ENCODE data around the gene POLD1. TPM values are rescaled to one million over a fixed set of nuclear protein-coding genes. Genes with fewer than 3 reads are reported as not detected.
A peak's percentile ranks its signal among the peaks of the same experiment; 100 is the strongest.

POLD1 gene
- total RNA-seq, 1 donor from 2014 or later = 7.8 TPM

GRCh38 chr19:50413531-50413930, 29.4 kb downstream of the POLD1 start:
- no peak for ATAC-seq (ENCODE audit: poor library complexity)
- no peak for DNase-seq
- intact Hi-C loops (cut with DNase I) = loop anchor here (5.0 kb wide), 1 partner anchor 46 kb away; the partner anchor contains the start of gene NAPSA

- ATAC-seq (ENCODE audit: poor library complexity) (peak; percentile 86), DNase-seq (peak; percentile 88)
- intact Hi-C loops (cut with DNase I) = loop anchor here (5.0 kb wide), 1 partner anchor 48 kb away; the partner anchor contains the start of gene NAPSA
Measured at GRCh38 chr19:50414864-50415660, 30.9 kb downstream of the POLD1 start.

- peak; percentile 28 for ATAC-seq (ENCODE audit: poor library complexity)
- peak; percentile 59 for DNase-seq
- intact Hi-C loops (cut with DNase I) = no loop called here
Measured at GRCh38 chr19:50415661-50416033, 31.5 kb downstream of the POLD1 start.

- ATAC-seq (ENCODE audit: poor library complexity) (no peak), DNase-seq (no peak)
- intact Hi-C loops (cut with DNase I) = no loop called here
Measured at GRCh38 chr19:50416034-50416977, 32.2 kb downstream of the POLD1 start.

GRCh38 chr19:50417111-50418081, 33.2 kb downstream of the POLD1 start:
- ATAC-seq (ENCODE audit: poor library complexity) = no peak
- intact Hi-C loops (cut with DNase I) = no loop called here
- DNase-seq = no peak

GRCh38 chr19:50418176-50419021, 34.3 kb downstream of the POLD1 start, which contains the start of gene SPIB:
Gene SPIB (plus strand): TSS chr19:50418938. CDS start chr19:50418963, 25 bp downstream.
- ATAC-seq (ENCODE audit: poor library complexity) (no peak), DNase-seq (no peak)
- intact Hi-C loops (cut with DNase I) = no loop called here

- ATAC-seq (ENCODE audit: poor library complexity) = no peak
- intact Hi-C loops (cut with DNase I) = no loop called here
- no peak for DNase-seq
Measured at GRCh38 chr19:50419022-50419579, 35.0 kb downstream of the POLD1 start.

GRCh38 chr19:50419580-50420035, 35.5 kb downstream of the POLD1 start:
- intact Hi-C loops (cut with DNase I) = no loop called here
- DNase-seq (no peak), ATAC-seq (ENCODE audit: poor library complexity) (no peak)

- intact Hi-C loops (cut with DNase I) = no loop called here
- ATAC-seq (ENCODE audit: poor library complexity) (no peak), DNase-seq (no peak)
Measured at GRCh38 chr19:50420127-50420526, 36.0 kb downstream of the POLD1 start.

GRCh38 chr19:50420808-50421207, 36.7 kb downstream of the POLD1 start:
- intact Hi-C loops (cut with DNase I) = no loop called here
- DNase-seq (no peak), ATAC-seq (ENCODE audit: poor library complexity) (no peak)

GRCh38 chr19:50422397-50423278, 38.5 kb downstream of the POLD1 start:
- intact Hi-C loops (cut with DNase I) = no loop called here
- no peak for DNase-seq
- no peak for ATAC-seq (ENCODE audit: poor library complexity)

GRCh38 chr19:50423279-50424113, 39.3 kb downstream of the POLD1 start:
- intact Hi-C loops (cut with DNase I) = no loop called here
- no peak for ATAC-seq (ENCODE audit: poor library complexity)
- DNase-seq = no peak

GRCh38 chr19:50425581-50425980, 41.4 kb downstream of the POLD1 start:
- no peak for DNase-seq
- intact Hi-C loops (cut with DNase I) = no loop called here
- ATAC-seq (ENCODE audit: poor library complexity) = no peak

GRCh38 chr19:50427318-50427925, 43.3 kb downstream of the POLD1 start:
- ATAC-seq (ENCODE audit: poor library complexity) = no peak
- no peak for DNase-seq
- intact Hi-C loops (cut with DNase I) = no loop called here

- intact Hi-C loops (cut with DNase I) = no loop called here
- ATAC-seq (ENCODE audit: poor library complexity) (peak; percentile 79), DNase-seq (peak; percentile 93)
Measured at GRCh38 chr19:50427997-50428425, 43.9 kb downstream of the POLD1 start.
